ENCODE measurements around the gene FCRLB.

Gene FCRLB

DNA sequence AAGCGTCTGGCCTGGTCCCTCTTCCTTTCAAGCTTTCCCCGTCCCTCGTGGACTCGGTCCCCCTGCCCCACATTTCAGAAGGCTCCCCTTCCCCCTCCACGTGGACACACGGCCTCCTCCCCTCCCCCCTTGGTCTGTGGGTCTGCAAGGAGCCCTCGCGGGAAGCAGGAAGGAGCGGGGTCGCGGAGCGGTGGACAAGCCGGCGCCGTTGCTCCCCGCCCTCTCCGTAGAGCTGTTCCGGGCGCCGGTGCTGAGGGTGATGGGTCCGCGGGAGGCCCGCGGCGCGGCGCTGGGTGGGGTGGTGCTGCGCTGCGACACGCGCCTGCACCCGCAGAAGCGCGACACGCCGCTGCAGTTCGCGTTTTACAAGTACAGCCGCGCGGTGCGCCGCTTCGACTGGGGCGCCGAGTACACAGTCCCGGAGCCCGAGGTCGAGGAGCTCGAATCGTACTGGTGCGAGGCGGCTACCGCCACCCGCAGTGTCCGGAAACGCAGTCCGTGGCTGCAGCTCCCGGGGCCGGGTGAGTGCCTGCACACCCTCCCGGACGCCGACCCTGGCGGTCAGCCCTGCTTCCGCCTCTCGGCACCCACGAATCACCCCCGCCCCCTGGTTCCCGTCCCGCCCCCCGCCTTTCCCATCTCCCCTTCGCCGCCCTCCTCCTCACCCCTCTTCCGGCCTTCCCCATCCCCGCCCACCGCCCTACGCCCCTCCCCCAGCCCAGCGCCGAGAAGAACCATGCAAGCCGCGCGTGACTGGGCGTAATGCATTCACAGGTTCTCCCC lies 5.3 kb downstream of the FCRLB start:
- peak; percentile 79 to 93 for DNase-seq (ENCODE audit: low read depth in 2 of 2)
- TF ChIP-seq, protein P1, sequence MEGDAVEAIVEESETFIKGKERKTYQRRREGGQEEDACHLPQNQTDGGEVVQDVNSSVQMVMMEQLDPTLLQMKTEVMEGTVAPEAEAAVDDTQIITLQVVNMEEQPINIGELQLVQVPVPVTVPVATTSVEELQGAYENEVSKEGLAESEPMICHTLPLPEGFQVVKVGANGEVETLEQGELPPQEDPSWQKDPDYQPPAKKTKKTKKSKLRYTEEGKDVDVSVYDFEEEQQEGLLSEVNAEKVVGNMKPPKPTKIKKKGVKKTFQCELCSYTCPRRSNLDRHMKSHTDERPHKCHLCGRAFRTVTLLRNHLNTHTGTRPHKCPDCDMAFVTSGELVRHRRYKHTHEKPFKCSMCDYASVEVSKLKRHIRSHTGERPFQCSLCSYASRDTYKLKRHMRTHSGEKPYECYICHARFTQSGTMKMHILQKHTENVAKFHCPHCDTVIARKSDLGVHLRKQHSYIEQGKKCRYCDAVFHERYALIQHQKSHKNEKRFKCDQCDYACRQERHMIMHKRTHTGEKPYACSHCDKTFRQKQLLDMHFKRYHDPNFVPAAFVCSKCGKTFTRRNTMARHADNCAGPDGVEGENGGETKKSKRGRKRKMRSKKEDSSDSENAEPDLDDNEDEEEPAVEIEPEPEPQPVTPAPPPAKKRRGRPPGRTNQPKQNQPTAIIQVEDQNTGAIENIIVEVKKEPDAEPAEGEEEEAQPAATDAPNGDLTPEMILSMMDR (IDR thresholded peaks at IDR 0.05; ENCODE audit: low read depth, low read length) = no peak
- H3K4me3 ChIP-seq (replicated peaks in 1 of 2; ENCODE audit: low read depth in 2 of 2, low read length in 2 of 2) = peak overlapping the region; percentile 67 to 73

DNA sequence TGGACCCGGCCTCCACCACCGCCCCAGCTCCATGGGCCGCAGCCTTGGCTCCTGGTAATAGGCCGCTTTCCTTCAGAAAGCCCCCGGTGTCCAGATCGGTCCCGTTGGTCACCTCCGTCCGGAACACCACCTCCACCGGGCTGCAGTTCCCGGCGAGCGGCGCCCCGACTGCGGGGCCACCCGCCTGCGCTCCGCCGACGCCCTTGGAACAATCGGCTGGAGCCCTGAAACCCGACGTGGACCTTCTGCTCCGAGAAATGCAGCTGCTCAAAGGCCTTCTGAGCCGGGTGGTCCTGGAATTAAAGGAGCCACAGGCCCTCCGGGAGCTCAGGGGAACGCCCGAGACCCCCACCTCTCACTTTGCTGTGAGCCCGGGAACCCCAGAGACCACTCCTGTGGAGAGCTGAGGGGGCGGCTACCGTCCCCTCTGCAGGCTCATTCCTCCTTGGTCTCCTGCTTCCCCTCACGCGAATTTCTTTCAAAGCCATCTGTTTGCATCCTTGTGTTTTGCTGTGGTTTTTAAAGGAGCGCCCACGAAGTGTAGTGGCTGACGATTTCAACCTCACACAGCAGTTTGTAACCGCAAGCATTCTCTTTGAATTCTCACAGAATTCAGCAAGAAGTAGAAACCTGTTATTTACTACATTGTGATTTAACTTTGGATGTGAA lies 6.0 kb downstream of the FCRLB start:
- peak; percentile 63 to 67 for DNase-seq (ENCODE audit: low read depth in 2 of 2)
- TF ChIP-seq, protein P1 (IDR thresholded peaks at IDR 0.05; ENCODE audit: low read depth, low read length) = no peak
- H3K4me3 ChIP-seq (replicated peaks in 1 of 2; ENCODE audit: low read depth in 2 of 2, low read length in 2 of 2) = peak overlapping the region; percentile 67 to 73

- TF ChIP-seq, protein P1 (IDR thresholded peaks at IDR 0.05; ENCODE audit: low read depth, low read length) = no peak
- DNase-seq (ENCODE audit: low read depth in 2 of 2) = no peak
- no peak overlapping the region for H3K4me3 ChIP-seq (replicated peaks in 1 of 2; ENCODE audit: low read depth in 2 of 2, low read length in 2 of 2)
Observed at GRCh38 chr1:161728376-161729226, 7.3 kb downstream of the FCRLB start.

DNA sequence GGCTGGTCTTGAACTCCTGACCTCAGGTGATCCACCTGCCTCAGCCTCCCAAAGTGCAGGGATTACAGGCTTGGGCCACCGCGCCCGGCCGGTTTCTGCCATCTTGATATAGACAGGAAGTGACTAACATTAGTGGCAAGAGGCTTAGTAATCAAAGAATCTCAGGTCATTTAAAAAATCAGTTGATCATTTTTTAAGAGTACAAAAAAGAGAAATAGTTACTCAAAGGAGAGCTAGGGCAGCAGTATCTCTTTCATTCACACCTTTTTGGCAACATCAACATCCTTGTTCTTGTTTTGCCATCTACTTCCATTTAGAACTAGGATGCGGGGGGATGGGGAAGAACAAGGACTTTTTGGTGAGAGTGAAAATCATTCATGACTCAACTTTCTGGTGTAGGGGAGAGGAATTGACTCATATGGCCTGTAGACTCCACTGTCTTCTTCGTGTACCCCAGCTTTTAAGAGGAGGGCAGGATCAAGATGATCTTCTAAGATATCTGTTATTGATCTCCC lies 8.8 kb downstream of the FCRLB start:
- peak; percentile 40 to 82 for DNase-seq (ENCODE audit: low read depth in 2 of 2)
- TF ChIP-seq, protein P1 (IDR thresholded peaks at IDR 0.05; ENCODE audit: low read depth, low read length) = no peak
- H3K4me3 ChIP-seq (replicated peaks in 1 of 2; ENCODE audit: low read depth in 2 of 2, low read length in 2 of 2) = no peak overlapping the region

GRCh38 chr1:161731241-161731640 lies 9.9 kb downstream of the FCRLB start:
- TF ChIP-seq, protein P1 (IDR thresholded peaks at IDR 0.05; ENCODE audit: low read depth, low read length) = no peak
- H3K4me3 ChIP-seq (replicated peaks in 1 of 2; ENCODE audit: low read depth in 2 of 2, low read length in 2 of 2) = no peak overlapping the region
- no peak for DNase-seq (ENCODE audit: low read depth in 2 of 2)

DNA sequence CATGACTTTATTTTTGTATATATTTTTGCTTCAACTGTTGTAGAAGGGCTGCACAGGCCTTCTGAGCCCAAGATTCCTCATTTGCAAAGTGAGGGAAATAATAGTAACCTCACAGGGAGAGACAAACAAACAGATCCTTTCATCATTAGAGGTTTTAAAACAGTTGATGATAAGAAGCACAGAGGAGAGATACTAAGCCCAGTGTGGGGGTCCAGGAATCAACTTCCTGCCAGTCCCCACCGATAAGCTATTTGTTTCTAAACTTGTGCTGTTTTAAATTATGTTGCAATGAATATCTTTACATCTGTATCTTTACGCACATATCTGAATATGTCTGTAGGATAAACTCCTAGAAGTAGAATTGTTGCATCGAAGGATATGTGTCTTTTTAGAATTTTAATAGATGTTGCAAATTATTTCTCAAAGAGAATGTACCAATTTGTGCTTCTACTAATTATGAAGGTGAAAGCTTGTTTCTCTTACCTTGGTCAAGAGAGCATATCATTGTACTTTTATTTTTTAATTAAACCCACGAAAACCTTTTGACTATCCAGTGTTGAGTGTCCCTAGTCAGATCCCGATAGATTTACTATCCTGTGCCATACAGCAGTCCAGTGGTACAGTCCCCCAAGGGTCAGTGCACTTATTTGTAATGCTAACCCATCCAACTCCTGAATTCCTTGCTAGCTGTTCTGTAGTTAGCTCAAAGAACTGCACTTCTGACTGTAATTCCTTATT lies 10.8 kb downstream of the FCRLB start:
- no peak for DNase-seq (ENCODE audit: low read depth in 2 of 2)
- H3K4me3 ChIP-seq (replicated peaks in 1 of 2; ENCODE audit: low read depth in 2 of 2, low read length in 2 of 2) = no peak overlapping the region
- TF ChIP-seq, protein P1 (IDR thresholded peaks at IDR 0.05; ENCODE audit: low read depth, low read length) = no peak

All from cardiac fibroblast (primary cell).